WTC11 (cell line): ENCODE results near the gene CTNNA3. TPM values are rescaled to one million over a fixed set of nuclear protein-coding genes. Genes with fewer than 3 reads are reported as not detected.
A peak's percentile ranks its signal among the peaks of the same experiment; 100 is the strongest.

Source experiments
- ATAC-seq: fragments of 200-7000 bp; cut with Tn5 transposase; 2 replicates; pipeline ENCODE4 v1.10.0; 2021; ENCODE audit warnings: mild to moderate bottlenecking, moderate library complexity
- CTCF ChIA-PET: fragments of 300-600 bp; sonication (Branson Sonifier 250); formaldehyde crosslinking; loops from one replicate; lab custom pipeline; 2021; ENCODE audit warnings: antibody characterized with exemption; lab: Charles Lee
- POLR2A ChIA-PET: fragments of 350-600 bp; sonication (Branson Sonifier 250); formaldehyde crosslinking; loops from one replicate; lab custom pipeline; 2021; ENCODE audit warnings: antibody characterized with exemption; lab: Charles Lee
- DNase-seq: peaks from one replicate; pipeline ENCODE4 v3.0.0; 2021; ENCODE audit warnings: low spot score
- H3K27ac Mint-ChIP-seq: 2 replicates; pipeline ENCODE4 v1.8.0; 2021; ENCODE audit warnings: mixed read lengths
- H3K27me3 Mint-ChIP-seq: 2 replicates; pipeline ENCODE4 v1.8.0; 2021; ENCODE audit warnings: low read depth, mild to moderate bottlenecking, moderate library complexity, mixed read lengths
- H3K36me3 Mint-ChIP-seq: 2 replicates; pipeline ENCODE4 v1.8.0; 2021; ENCODE audit warnings: mixed read lengths
- H3K4me1 Mint-ChIP-seq: 2 replicates; pipeline ENCODE4 v1.8.0; 2022; ENCODE audit warnings: mixed read lengths
- H3K4me3 Mint-ChIP-seq: 2 replicates; pipeline ENCODE4 v1.8.0; 2021; ENCODE audit warnings: mild to moderate bottlenecking, moderate library complexity, mixed read lengths
- H3K9me3 Mint-ChIP-seq: 2 replicates; pipeline ENCODE4 v1.8.0; 2021; ENCODE audit warnings: mixed read lengths
- ATF6 ChIP-seq: sonication (generic); formaldehyde crosslinking; IDR thresholded peaks from 2 replicates; pipeline ENCODE4 v1.8.1; 2023; ENCODE audit warnings: mild to moderate bottlenecking, missing genetic modification reagents
- CBFB ChIP-seq: sonication (generic); formaldehyde crosslinking; IDR thresholded peaks from 2 replicates; pipeline ENCODE4 v1.8.1; 2022; ENCODE audit warnings: mild to moderate bottlenecking, low read depth, missing genetic modification reagents
- FOXJ3 ChIP-seq: sonication (generic); formaldehyde crosslinking; IDR thresholded peaks from 2 replicates; pipeline ENCODE4 v1.9.0; 2021; ENCODE audit warnings: missing genetic modification reagents, mild to moderate bottlenecking, borderline replicate concordance
- FOXP4 ChIP-seq: sonication (generic); formaldehyde crosslinking; IDR thresholded peaks from 2 replicates; pipeline ENCODE4 v1.8.0; 2022; ENCODE audit warnings: mild to moderate bottlenecking, missing genetic modification reagents
- GABPB1 ChIP-seq: sonication (generic); formaldehyde crosslinking; IDR thresholded peaks from 2 replicates; pipeline ENCODE4 v1.8.1; 2023; ENCODE audit warnings: mild to moderate bottlenecking, missing genetic modification reagents
- HMGXB4 ChIP-seq: sonication (generic); formaldehyde crosslinking; IDR thresholded peaks from 2 replicates; pipeline ENCODE4 v1.8.1; 2023; ENCODE audit warnings: mild to moderate bottlenecking, moderate library complexity, missing genetic modification reagents
- JAZF1 ChIP-seq: fragments of 250-450 bp; sonication (Bioruptor Pico); IDR thresholded peaks from 2 replicates; pipeline ENCODE4 v1.9.0; 2021; ENCODE audit warnings: moderate library complexity, mild to moderate bottlenecking, inconsistent platforms
- NR1H2 ChIP-seq: sonication (generic); formaldehyde crosslinking; IDR thresholded peaks from 2 replicates; pipeline ENCODE4 v1.9.0; 2021; ENCODE audit warnings: mild to moderate bottlenecking, moderate library complexity, missing genetic modification reagents
- OVOL2 ChIP-seq: fragments of 250-450 bp; sonication (Bioruptor Pico); IDR thresholded peaks from 2 replicates; pipeline ENCODE4 v1.9.0; 2021; ENCODE audit warnings: mild to moderate bottlenecking, borderline replicate concordance
- TCF7 ChIP-seq: sonication (generic); formaldehyde crosslinking; IDR thresholded peaks from 2 replicates; pipeline ENCODE4 v1.8.0; 2022; ENCODE audit warnings: mild to moderate bottlenecking, low read depth, missing genetic modification reagents, moderate library complexity
- TEAD4 ChIP-seq: sonication (generic); formaldehyde crosslinking; IDR thresholded peaks from 2 replicates; pipeline ENCODE4 v1.8.0; 2022; ENCODE audit warnings: mild to moderate bottlenecking, missing genetic modification reagents
- ZMAT4 ChIP-seq: fragments of 250-450 bp; sonication (Bioruptor Pico); IDR thresholded peaks from 2 replicates; pipeline ENCODE4 v1.9.0; 2021; ENCODE audit warnings: mild to moderate bottlenecking
- ZNF281 ChIP-seq: sonication (generic); formaldehyde crosslinking; IDR thresholded peaks from 2 replicates; pipeline ENCODE4 v1.8.0; 2023; ENCODE audit warnings: mild to moderate bottlenecking, missing genetic modification reagents
- ZNF423 ChIP-seq: fragments of 250-450 bp; sonication (Bioruptor Pico); IDR thresholded peaks from 2 replicates; pipeline ENCODE4 v2.1.2; 2022; ENCODE audit warnings: mild to moderate bottlenecking, moderate library complexity
- ZNF425 ChIP-seq: fragments of 250-450 bp; sonication (Bioruptor Pico); conservative IDR thresholded peaks from 2 replicates; pipeline ENCODE4 v1.9.0; 2021; ENCODE audit warnings: mild to moderate bottlenecking
- ZNF532 ChIP-seq: fragments of 250-450 bp; sonication (Bioruptor Pico); IDR thresholded peaks from 2 replicates; pipeline ENCODE4 v1.9.0; 2021; ENCODE audit warnings: mild to moderate bottlenecking, borderline replicate concordance
- total RNA-seq: library from RNA; stranded (reverse); gene quantifications from 3 replicates; pipeline ENCODE4 v1.2.3, GENCODE V29; 2021

The CTNNA3 gene
- total RNA-seq, 1 experiment from 2014 or later, result 6.1 TPM

GRCh38 chr10:66910671-66911070 is 785.3 kb downstream of the CTNNA3 start (continued):
- no peak for TF ChIP-seq ZNF281 (CRISPR knock-in tag)

- peak overlapping the region; percentile 4 for H3K4me3 Mint-ChIP-seq
- H3K36me3 Mint-ChIP-seq, result peaks cover 3% of the 10 kb centered on the region
- peaks cover 13% of the 10 kb centered on the region for H3K9me3 Mint-ChIP-seq
- CTCF ChIA-PET, result no interaction called here
- H3K4me1 Mint-ChIP-seq, result peaks cover 27% of the 10 kb centered on the region
- peak overlapping the region; percentile 46; the same call in 1 of the 2 replicates for H3K27ac Mint-ChIP-seq
- POLR2A ChIA-PET, result no interaction called here
- ATAC-seq (peak; percentile 41), DNase-seq (no peak)
- TF ChIP-seq FOXP4 (CRISPR knock-in tag) (no peak), JAZF1 (CRISPR knock-in tag) (no peak), GABPB1 (CRISPR knock-in tag) (no peak), NR1H2 (no peak), FOXJ3 (no peak), ATF6 (CRISPR knock-in tag) (no peak), ZNF423 (CRISPR knock-in tag) (no peak), TCF7 (CRISPR knock-in tag) (no peak), OVOL2 (no peak), ZNF532 (CRISPR knock-in tag) (no peak)
- peaks cover 5% of the 10 kb centered on the region; the same call in 1 of the 2 replicates for H3K27me3 Mint-ChIP-seq
Observed at GRCh38 chr10:66892871-66893270, 803.1 kb downstream of the CTNNA3 start.

- H3K4me3 Mint-ChIP-seq, result no peak overlapping the region
- peaks cover 5% of the 10 kb centered on the region; the same call in 1 of the 2 replicates for H3K27me3 Mint-ChIP-seq
- TF ChIP-seq TEAD4 (CRISPR knock-in tag) (no peak), CBFB (CRISPR knock-in tag) (no peak), ZNF425 (CRISPR knock-in tag) (no peak), ZMAT4 (CRISPR knock-in tag) (no peak), HMGXB4 (no peak)
- no peak for DNase-seq
- H3K36me3 Mint-ChIP-seq, result no peaks in the 10 kb centered on the region; the same call in 1 of the 2 replicates
- H3K27ac Mint-ChIP-seq, result no peak overlapping the region
- POLR2A ChIA-PET, result no interaction called here
- CTCF ChIA-PET, result no interaction called here
- peaks cover 13% of the 10 kb centered on the region for H3K9me3 Mint-ChIP-seq
- ATAC-seq, result no peak
- H3K4me1 Mint-ChIP-seq, result peaks cover 24% of the 10 kb centered on the region
Observed at GRCh38 chr10:66888237-66888636, 807.8 kb downstream of the CTNNA3 start.
